H1 (cell line): Measurements from ENCODE around the gene PLA2G15. TPM values are rescaled to one million over a fixed set of nuclear protein-coding genes. Genes with fewer than 3 reads are reported as not detected.

Source experiments
- GABPA ChIP-seq: IDR thresholded peaks from 2 replicates; pipeline ENCODE4 v1.6.1; 2011; ENCODE audit warnings: mild to moderate bottlenecking, low read length, moderate library complexity, borderline replicate concordance; ENCODE audit not compliant: insufficient read depth
- KDM4A ChIP-seq: IDR thresholded peaks from one replicate; pipeline ENCODE4 v1.7.1; 2012; ENCODE audit warnings: low read depth, mild to moderate bottlenecking, moderate library complexity, low read length, inconsistent platforms; ENCODE audit not compliant: severe bottlenecking
- MAFK ChIP-seq: IDR thresholded peaks from 2 replicates; pipeline ENCODE4 v1.6.1; 2012; ENCODE audit warnings: low read depth, mild to moderate bottlenecking, improper control_type of control experiment, low read length
- NANOG ChIP-seq: IDR thresholded peaks from 2 replicates; pipeline ENCODE4 v1.6.1; 2011; ENCODE audit warnings: low read length, low read depth, mild to moderate bottlenecking, inconsistent platforms; ENCODE audit not compliant: insufficient read depth, poor library complexity, severe bottlenecking
- SIX5 ChIP-seq: IDR thresholded peaks from 2 replicates; pipeline ENCODE4 v1.6.1; 2011; ENCODE audit warnings: mild to moderate bottlenecking, low read depth, low read length
- polyA plus RNA-seq, 7 experiments: library from polyadenylated mRNA; depleted of rRNA in 3 of 7; stranded (reverse) in 5 of 7; unstranded in 2 of 7; fragments of >200 nt in 5 of 7; fragments of 200-250 nt in 2 of 7; gene quantifications; 1 replicate in 5 of 7; 2 replicates in 1 of 7; 4 replicates in 1 of 7; pipeline versions ENCODE4 v1.2.1 to v1.2.3, GENCODE V29; 2011 to 2013; ENCODE audit warnings: missing spikeins in 2 of 7, mixed read lengths in 2 of 7
- total RNA-seq: library from RNA; stranded (reverse); fragmentation: NEBNext Ultra II Directional; extraction: Animal tissue kit (Norgen Biotek cat#: 25700); gene quantifications from 2 replicates; pipeline ENCODE4 v1.2.1, GENCODE V29; 2021

Gene PLA2G15
- total and polyA plus RNA-seq, 2 of the 8 experiments (the other 6 are each of a cell fraction or from before 2014, with no cell fraction given): 11.2 to 12.0 TPM

GRCh38 chr16:68286153-68287074 is 41.2 kb downstream of the PLA2G15 start (continued):
- no peak for TF ChIP-seq NANOG
- TF ChIP-seq GABPA: no peak
- TF ChIP-seq MAFK: no peak
- TF ChIP-seq KDM4A: no peak
- no peak for TF ChIP-seq SIX5
